NCI-H226 (cell line): ENCODE data around the gene C3orf49.
A peak's percentile ranks its signal among the peaks of the same experiment; 100 is the strongest.

Experiments used
- DNase-seq: peaks from one replicate; pipeline ENCODE4 v3.0.0-alpha.2; 2015

Gene C3orf49

GRCh38 chr3:63853106-63853505, 34.0 kb downstream of the C3orf49 start:
- DNase-seq: no peak

GRCh38 chr3:63855333-63855940, 36.3 kb downstream of the C3orf49 start:
- no peak for DNase-seq

- DNase-seq: peak; percentile 59
These were observed 38.2 kb downstream of the C3orf49 start for GRCh38 chr3:63857311-63857710.

GRCh38 chr3:63860776-63861175, 41.7 kb downstream of the C3orf49 start:
- DNase-seq: no peak

GRCh38 chr3:63861306-63861705, 42.2 kb downstream of the C3orf49 start:
- no peak for DNase-seq

GRCh38 chr3:63862804-63863149, 43.7 kb downstream of the C3orf49 start:
- no peak for DNase-seq

- DNase-seq: peak; percentile 48
These were observed 44.3 kb downstream of the C3orf49 start, which contains the start of the genes ATXN7 and THOC7 for GRCh38 chr3:63863150-63864007. ATXN7 (plus strand) TSS chr3:63863867; CDS start chr3:63912599, 48,732 bp downstream. THOC7 (minus strand) TSS chr3:63863805; CDS start chr3:63863790, 15 bp downstream.

- DNase-seq: no peak
These were observed 45.2 kb downstream of the C3orf49 start for GRCh38 chr3:63864008-63864964.

- no peak for DNase-seq
These were observed 45.8 kb downstream of the C3orf49 start for GRCh38 chr3:63864965-63865327.

- no peak for DNase-seq
These were observed 48.1 kb downstream of the C3orf49 start for GRCh38 chr3:63867225-63867624.

- no peak for DNase-seq
These were observed 51.0 kb downstream of the C3orf49 start for GRCh38 chr3:63869940-63870614.

GRCh38 chr3:63870615-63871005, 51.5 kb downstream of the C3orf49 start:
- DNase-seq: no peak

GRCh38 chr3:63872135-63872924, 53.2 kb downstream of the C3orf49 start:
- DNase-seq: peak; percentile 91

- no peak for DNase-seq
These were observed 55.7 kb downstream of the C3orf49 start for GRCh38 chr3:63874769-63875168.

- DNase-seq: no peak
These were observed 56.4 kb downstream of the C3orf49 start for GRCh38 chr3:63875510-63875909.

- DNase-seq: no peak
These were observed 57.2 kb downstream of the C3orf49 start for GRCh38 chr3:63876260-63876659.

- DNase-seq: no peak
These were observed 58.8 kb downstream of the C3orf49 start for GRCh38 chr3:63877737-63878393.

- DNase-seq: no peak
These were observed 59.4 kb downstream of the C3orf49 start for GRCh38 chr3:63878394-63879060.

GRCh38 chr3:63880653-63881052, 61.6 kb downstream of the C3orf49 start:
- DNase-seq: no peak

GRCh38 chr3:63886858-63887257, 67.8 kb downstream of the C3orf49 start:
- no peak for DNase-seq

GRCh38 chr3:63891518-63891917, 72.4 kb downstream of the C3orf49 start:
- no peak for DNase-seq
